GM23248 (cell line): Measurements from ENCODE around the gene STIM2. TPM values are rescaled to one million over a fixed set of nuclear protein-coding genes. Genes with fewer than 3 reads are reported as not detected.

Source experiments
- DNase-seq: peaks from one replicate; pipeline ENCODE4 v3.0.0-alpha.2; 2015
- H2AFZ ChIP-seq: fragments of 200-600 bp; sonication (generic); 2 replicates; pipeline ENCODE4 v1.6.1; 2016; ENCODE audit warnings: antibody characterized with exemption
- H3F3A ChIP-seq: fragments of 200-600 bp; sonication (generic); 2 replicates; pipeline ENCODE4 v1.6.1; 2016; ENCODE audit warnings: mild to moderate bottlenecking, antibody characterized with exemption, mixed run types; ENCODE audit not compliant: insufficient read depth
- H3K27ac ChIP-seq: fragments of 200-600 bp; sonication (generic); 2 replicates; pipeline ENCODE4 v1.5.1; 2016; ENCODE audit warnings: mild to moderate bottlenecking
- H3K27me3 ChIP-seq: fragments of 200-600 bp; sonication (generic); replicated peaks from 2 replicates; pipeline ENCODE4 v1.6.1; 2016; ENCODE audit warnings: mild to moderate bottlenecking; ENCODE audit not compliant: insufficient read depth
- H3K36me3 ChIP-seq: fragments of 200-600 bp; sonication (generic); 2 replicates; pipeline ENCODE4 v1.6.1; 2016; ENCODE audit warnings: low read depth, mild to moderate bottlenecking
- H3K4me1 ChIP-seq: fragments of 200-600 bp; sonication (generic); 2 replicates; pipeline ENCODE4 v1.6.1; 2016; ENCODE audit warnings: mild to moderate bottlenecking; ENCODE audit not compliant: insufficient read depth
- H3K4me2 ChIP-seq: fragments of 200-600 bp; sonication (generic); one replicate; pipeline ENCODE4 v1.6.1; 2016; ENCODE audit warnings: mild to moderate bottlenecking; ENCODE audit not compliant: unreplicated experiment
- H3K4me3 ChIP-seq: fragments of 200-600 bp; sonication (generic); 2 replicates; pipeline ENCODE4 v1.5.1; 2016; ENCODE audit warnings: mild to moderate bottlenecking
- H3K79me2 ChIP-seq: fragments of 200-600 bp; sonication (generic); 2 replicates; pipeline ENCODE4 v1.6.1; 2016; ENCODE audit warnings: mild to moderate bottlenecking; ENCODE audit not compliant: insufficient read depth
- H3K9ac ChIP-seq: fragments of 200-600 bp; sonication (generic); 2 replicates; pipeline ENCODE4 v1.6.1; 2016; ENCODE audit warnings: mild to moderate bottlenecking
- H3K9me2 ChIP-seq: fragments of 200-600 bp; sonication (generic); 2 replicates; pipeline ENCODE4 v1.6.1; 2016; ENCODE audit warnings: mixed run types, mild to moderate bottlenecking, moderate library complexity; ENCODE audit not compliant: insufficient read depth
- H3K9me3 ChIP-seq: fragments of 200-600 bp; sonication (generic); one replicate; pipeline ENCODE4 v1.6.1; 2017; ENCODE audit warnings: low read depth
- H4K20me1 ChIP-seq: fragments of 200-600 bp; sonication (generic); 2 replicates; pipeline ENCODE4 v1.6.0; 2016; ENCODE audit not compliant: insufficient read depth
- EZH2 ChIP-seq: fragments of 200-600 bp; sonication (generic); IDR thresholded peaks from 2 replicates; pipeline ENCODE4 v1.6.1; 2018; ENCODE audit warnings: antibody characterized with exemption, mild to moderate bottlenecking; ENCODE audit not compliant: insufficient read depth, poor library complexity, severe bottlenecking
- EZH2phosphoT487 ChIP-seq: fragments of 200-600 bp; sonication (generic); IDR thresholded peaks from 2 replicates; pipeline ENCODE4 v1.6.1; 2018; ENCODE audit warnings: antibody characterized with exemption, moderate library complexity, mild to moderate bottlenecking, low read depth; ENCODE audit not compliant: insufficient read depth
- WGBS, 2 experiments: methylation state at CpG; one replicate each; pipeline ENCODE4 v1.1.6; 2015 to 2017; ENCODE audit warnings: low lambda C conversion rate in 2 of 2, low coverage in 1 of 2; ENCODE audit errors: missing lambda C conversion rate in 2 of 2; 5-methylcytosine and 5-hydroxymethylcytosine counted together
- in situ Hi-C: fragments of 300-500 bp; cut with MboI; formaldehyde crosslinking; loops from 2 replicates; pipeline ENCODE4 v1.15.0; 2020
- polyA plus RNA-seq: library from polyadenylated mRNA; unstranded; fragments of >200 nt; fragmentation: Nextera tagmentation; extraction: Ambion mirVana; gene quantifications from 2 replicates; pipeline ENCODE4 v1.2.1, GENCODE V29; 2016
- total RNA-seq: library from RNA; depleted of rRNA; stranded (reverse); fragments of >200 nt; shearing (Covaris generic); gene quantifications from 2 replicates; pipeline ENCODE4 v1.2.3, GENCODE V29; 2014

Gene STIM2
- total and polyA plus RNA-seq, 2 experiments from 2014 or later = 10.8 to 13.8 TPM

DNA sequence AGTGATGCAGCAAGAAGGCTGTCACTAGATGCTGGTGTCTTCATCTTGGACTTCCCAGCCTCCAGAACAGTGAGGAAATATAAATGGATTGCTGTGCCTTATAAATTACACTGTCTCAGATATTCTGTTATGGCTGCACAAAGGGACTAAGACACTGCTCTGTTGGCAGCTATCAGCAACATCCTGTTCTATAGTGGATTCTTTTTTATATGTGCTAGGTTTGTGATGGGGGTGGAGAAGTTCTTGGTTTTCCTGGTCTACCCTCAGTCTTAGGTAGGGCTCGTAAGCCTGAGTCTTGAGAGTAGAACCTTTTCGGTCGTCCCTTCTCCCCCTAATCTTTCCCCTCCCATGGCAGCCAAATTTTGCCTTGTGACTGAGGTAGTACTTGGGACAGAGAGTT is 17.3 kb downstream of the STIM2 start:
- in situ Hi-C loops = no loop called here
- peaks cover 8% of the 10 kb centered on the region; the same call in 1 of the 2 replicates for H3K4me1 ChIP-seq
- no peak overlapping the region for H3K9ac ChIP-seq
- no peak overlapping the region for H3K4me3 ChIP-seq
- H3K9me2 ChIP-seq = no peaks in the 10 kb centered on the region
- H2AFZ ChIP-seq = no peak overlapping the region
- H3K79me2 ChIP-seq = peaks cover 79% of the 10 kb centered on the region
- H3K4me2 ChIP-seq = no peak overlapping the region
- H4K20me1 ChIP-seq = no peaks in the 10 kb centered on the region
- WGBS, 2 experiments = 97% methylated on average over 3 of the region's 3 CpGs
- H3K9me3 ChIP-seq = no peaks in the 10 kb centered on the region
- no peak overlapping the region for H3K27ac ChIP-seq
- no peak for DNase-seq
- TF ChIP-seq EZH2phosphoT487 = no peak
- no peak for TF ChIP-seq EZH2
- H3F3A ChIP-seq = 0 out of 2 replicates have a peak, but pooled peaks cover 4% of the 10 kb centered on the region
- H3K27me3 ChIP-seq = no peaks in the 10 kb centered on the region
- H3K36me3 ChIP-seq = no peaks in the 10 kb centered on the region

DNA sequence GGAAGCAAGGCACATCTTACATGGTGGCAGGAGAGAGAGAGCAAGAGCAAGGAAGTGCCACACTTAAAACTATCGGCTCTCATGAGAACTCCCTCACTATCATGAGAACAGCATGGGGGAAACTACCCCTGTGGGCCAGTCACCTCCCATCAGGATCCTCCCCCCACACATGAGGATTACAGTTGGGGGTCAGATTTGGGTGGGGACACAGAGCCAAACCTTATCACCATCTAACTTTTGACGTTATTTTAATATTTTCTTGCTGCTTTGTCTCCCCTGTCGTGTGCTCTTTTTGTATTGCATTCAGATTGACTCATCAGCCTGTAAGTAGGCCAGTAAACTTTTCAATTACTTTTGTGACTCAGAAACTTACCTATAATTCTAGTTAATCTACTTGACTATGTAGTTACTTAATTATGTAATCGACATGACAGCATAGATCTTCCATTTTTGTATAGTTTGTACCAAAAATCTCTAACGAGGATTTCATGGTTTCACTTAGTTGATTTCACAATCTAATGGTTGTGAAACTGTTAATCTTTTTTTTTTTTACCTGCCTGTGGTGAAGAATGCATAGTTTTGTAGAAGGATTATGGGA is 18.3 kb downstream of the STIM2 start:
- in situ Hi-C loops = no loop called here
- Histone ChIP-seq H3F3A (0 out of 2 replicates have a peak, but pooled peaks cover 4% of the 10 kb centered on the region), H3K36me3 (no peaks in the 10 kb centered on the region), H2AFZ (no peak overlapping the region; the same call in 1 of the 2 replicates), H3K79me2 (peaks cover 82% of the 10 kb centered on the region), H3K4me3 (no peak overlapping the region), H3K27ac (no peak overlapping the region), H3K9ac (no peak overlapping the region), H3K9me2 (no peaks in the 10 kb centered on the region), H3K27me3 (no peaks in the 10 kb centered on the region), H3K9me3 (no peaks in the 10 kb centered on the region), H3K4me2 (no peak overlapping the region), H3K4me1 (peaks cover 8% of the 10 kb centered on the region; the same call in 1 of the 2 replicates), H4K20me1 (no peaks in the 10 kb centered on the region)
- TF ChIP-seq EZH2phosphoT487 (no peak), EZH2 (no peak)
- 70 to 76% methylated on average over 5 of the region's 5 CpGs for WGBS, 2 experiments
- DNase-seq = peak; percentile 54

DNA sequence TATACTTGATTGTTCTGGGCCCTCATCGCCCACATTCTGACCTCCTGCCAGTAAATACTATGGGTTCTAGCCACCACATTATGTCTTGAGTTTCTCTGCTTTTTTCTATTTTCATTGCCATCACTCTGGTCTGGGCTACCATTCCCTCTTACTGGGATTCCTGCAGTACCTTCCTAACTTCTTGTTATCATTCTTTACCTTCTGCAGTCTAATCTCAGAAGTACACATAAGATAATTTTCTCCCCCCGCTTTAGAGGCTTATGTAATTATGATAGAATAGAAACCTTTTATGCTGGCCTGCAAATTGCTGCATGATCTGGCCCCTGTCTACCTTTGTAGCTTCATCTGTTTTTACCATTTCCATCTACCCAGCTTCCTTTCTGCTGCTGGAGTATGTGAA is 19.2 kb downstream of the STIM2 start:
- Histone ChIP-seq H3K4me3 (no peak overlapping the region), H3K9ac (no peak overlapping the region), H2AFZ (no peak overlapping the region), H3K36me3 (no peaks in the 10 kb centered on the region), H4K20me1 (no peaks in the 10 kb centered on the region), H3K4me1 (peaks cover 8% of the 10 kb centered on the region; the same call in 1 of the 2 replicates), H3K27ac (no peak overlapping the region), H3K4me2 (no peak overlapping the region), H3K79me2 (peaks cover 80% of the 10 kb centered on the region), H3K27me3 (no peaks in the 10 kb centered on the region), H3K9me3 (no peaks in the 10 kb centered on the region), H3K9me2 (no peaks in the 10 kb centered on the region), H3F3A (0 out of 2 replicates have a peak, but pooled peaks cover 4% of the 10 kb centered on the region)
- 96% methylated on average over 2 of the region's 2 CpGs for WGBS, 2 experiments
- DNase-seq = no peak
- in situ Hi-C loops = no loop called here
- TF ChIP-seq EZH2 = no peak
- no peak for TF ChIP-seq EZH2phosphoT487

DNA sequence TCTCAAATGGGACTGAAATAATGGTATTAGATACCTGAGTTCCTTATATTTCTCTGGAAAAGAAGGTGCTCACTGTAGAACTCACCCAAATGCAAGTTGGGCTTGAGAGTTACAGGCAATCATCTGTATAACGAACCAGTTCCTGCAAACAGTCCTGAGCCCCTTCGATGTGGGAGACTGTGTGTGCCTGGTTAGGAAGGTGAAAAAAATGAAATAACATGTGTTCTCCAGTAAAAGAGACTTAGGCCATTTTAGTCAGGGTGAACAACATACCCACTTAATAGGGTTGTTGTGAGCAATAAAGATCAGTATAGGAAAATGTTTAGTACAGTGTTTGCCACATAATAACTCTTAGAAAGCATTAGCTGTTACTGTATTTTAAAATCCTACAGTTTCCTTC is 23.4 kb downstream of the STIM2 start:
- in situ Hi-C loops = no loop called here
- no peaks in the 10 kb centered on the region for H3K9me2 ChIP-seq
- no peak for DNase-seq
- H3K27ac ChIP-seq = no peak overlapping the region
- H3K27me3 ChIP-seq = no peaks in the 10 kb centered on the region
- no peak overlapping the region for H3K9ac ChIP-seq
- no peaks in the 10 kb centered on the region for H3K9me3 ChIP-seq
- H3K4me3 ChIP-seq = no peak overlapping the region
- no peak overlapping the region for H2AFZ ChIP-seq
- H3K79me2 ChIP-seq = peaks cover 60% of the 10 kb centered on the region
- 0 out of 2 replicates have a peak, but pooled peaks cover 4% of the 10 kb centered on the region for H4K20me1 ChIP-seq
- H3K4me2 ChIP-seq = no peak overlapping the region
- H3F3A ChIP-seq = 0 out of 2 replicates have a peak, but pooled peaks cover 4% of the 10 kb centered on the region
- peaks cover 4% of the 10 kb centered on the region; the same call in 1 of the 2 replicates for H3K4me1 ChIP-seq
- H3K36me3 ChIP-seq = no peaks in the 10 kb centered on the region
- TF ChIP-seq EZH2phosphoT487 (no peak), EZH2 (no peak)
- WGBS, 2 experiments = 78 to 80% methylated on average over 2 of the region's 2 CpGs

DNA sequence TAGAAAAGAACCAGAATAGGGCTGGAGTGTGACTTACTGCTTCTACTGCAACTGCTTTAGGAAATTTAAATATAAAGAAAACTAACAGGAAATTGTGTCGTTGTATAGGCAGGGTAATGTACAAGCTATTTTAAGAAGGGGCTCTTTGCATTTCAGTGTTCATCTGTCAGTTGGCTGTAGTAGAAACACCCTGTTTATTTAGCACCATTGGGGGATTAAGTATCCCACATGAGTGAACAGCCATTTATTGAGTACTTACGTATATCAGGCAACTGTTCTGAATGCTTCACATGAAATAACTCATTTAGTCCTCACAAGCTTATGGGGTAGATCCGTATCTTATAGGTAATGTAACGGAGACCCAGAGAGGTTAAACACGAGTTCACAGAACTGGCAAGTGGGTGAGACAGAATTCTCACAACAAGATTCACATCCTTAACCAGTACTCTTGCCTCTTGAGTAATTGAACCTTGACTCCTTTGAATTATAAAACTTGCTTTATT is 23.9 kb downstream of the STIM2 start:
- H3K9me2 ChIP-seq = no peaks in the 10 kb centered on the region
- no peak overlapping the region for H2AFZ ChIP-seq
- no peaks in the 10 kb centered on the region for H3K4me1 ChIP-seq
- H3K36me3 ChIP-seq = no peaks in the 10 kb centered on the region
- no peaks in the 10 kb centered on the region for H3K27me3 ChIP-seq
- H4K20me1 ChIP-seq = 0 out of 2 replicates have a peak, but pooled peaks cover 4% of the 10 kb centered on the region
- no peaks in the 10 kb centered on the region for H3K9me3 ChIP-seq
- WGBS, 2 experiments = 72 to 74% methylated on average over 5 of the region's 5 CpGs
- in situ Hi-C loops = no loop called here
- DNase-seq = no peak
- H3K4me2 ChIP-seq = no peak overlapping the region
- no peak overlapping the region for H3K9ac ChIP-seq
- H3K4me3 ChIP-seq = no peak overlapping the region
- H3K79me2 ChIP-seq = peaks cover 66% of the 10 kb centered on the region
- H3K27ac ChIP-seq = no peak overlapping the region
- H3F3A ChIP-seq = no peaks in the 10 kb centered on the region
- TF ChIP-seq EZH2 = no peak
- TF ChIP-seq EZH2phosphoT487 = no peak
